ENCODE data around the gene LCAT. TPM values are rescaled to one million over a fixed set of nuclear protein-coding genes. Genes with fewer than 3 reads are reported as not detected.
A peak's percentile ranks its signal among the peaks of the same experiment; 100 is the strongest.

Gene LCAT, protein sequence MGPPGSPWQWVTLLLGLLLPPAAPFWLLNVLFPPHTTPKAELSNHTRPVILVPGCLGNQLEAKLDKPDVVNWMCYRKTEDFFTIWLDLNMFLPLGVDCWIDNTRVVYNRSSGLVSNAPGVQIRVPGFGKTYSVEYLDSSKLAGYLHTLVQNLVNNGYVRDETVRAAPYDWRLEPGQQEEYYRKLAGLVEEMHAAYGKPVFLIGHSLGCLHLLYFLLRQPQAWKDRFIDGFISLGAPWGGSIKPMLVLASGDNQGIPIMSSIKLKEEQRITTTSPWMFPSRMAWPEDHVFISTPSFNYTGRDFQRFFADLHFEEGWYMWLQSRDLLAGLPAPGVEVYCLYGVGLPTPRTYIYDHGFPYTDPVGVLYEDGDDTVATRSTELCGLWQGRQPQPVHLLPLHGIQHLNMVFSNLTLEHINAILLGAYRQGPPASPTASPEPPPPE
- 100 to 1,000 TPM in 1 of 6 donors, 10 to 100 TPM in 5; 21.9 to 117 (median 26.1) TPM for total RNA-seq

DNA sequence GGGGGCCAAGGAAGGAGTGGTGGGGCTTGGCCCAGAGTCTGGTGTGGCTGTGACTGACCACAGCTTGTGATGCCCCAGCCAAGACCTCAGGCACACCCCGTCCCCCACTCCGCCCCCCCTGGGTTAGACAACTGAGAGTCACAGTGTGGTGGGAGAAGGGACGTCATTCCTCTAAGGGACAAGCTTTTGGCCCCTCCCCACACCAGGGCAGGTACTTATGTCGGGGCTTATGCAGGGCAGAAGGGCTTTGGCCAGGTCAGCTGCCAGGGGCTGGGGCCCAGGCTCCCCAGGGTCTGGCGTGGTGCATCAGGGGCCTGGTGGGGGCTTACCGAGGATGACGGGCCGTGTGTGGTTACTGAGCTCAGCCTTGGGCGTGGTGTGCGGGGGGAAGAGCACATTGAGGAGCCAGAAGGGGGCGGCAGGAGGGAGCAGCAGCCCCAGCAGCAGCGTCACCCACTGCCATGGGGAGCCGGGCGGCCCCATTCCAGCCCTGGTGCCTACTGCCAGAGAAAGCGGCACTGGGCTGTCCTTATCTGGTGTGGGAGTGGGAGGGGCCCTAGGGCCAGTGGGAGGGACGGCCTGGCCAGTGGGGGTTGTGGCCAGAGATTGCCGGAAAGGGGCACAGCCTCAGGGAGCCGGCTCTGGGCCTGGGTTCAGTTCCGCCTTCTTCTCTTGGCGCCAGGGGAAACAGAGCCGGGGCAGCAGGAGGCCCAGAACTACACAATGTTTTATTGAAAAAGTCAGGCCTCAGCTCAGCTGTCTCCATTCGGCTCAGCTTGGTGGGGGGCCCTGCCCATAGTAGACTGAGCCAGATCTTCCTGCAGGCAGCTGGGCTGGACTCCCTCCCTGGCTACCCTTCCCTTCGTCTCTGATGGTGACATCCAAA lies at the start of gene LCAT:
TSS of gene LCAT (minus strand) at position 502 of the 886 bp plus-strand sequence. CDS start at position 483, 19 bp downstream.
- 60 to 76% methylated on average over 11 to 18 of the region's 23 CpGs for WGBS, 2 donors

GRCh38 chr16:67993207-67994039 lies 49.5 kb upstream of the LCAT start:
- ATAC-seq (ENCODE audit: low FRiP score in 2 of 2) (peak; percentile 96 to 97), DNase-seq (peak; percentile 85 to 97)
- H3K27ac ChIP-seq: peak overlapping the region; percentile 82 to 91 (median 86)
- no peaks in the 10 kb centered on the region for H3K9me3 ChIP-seq
- TF ChIP-seq, protein P1, sequence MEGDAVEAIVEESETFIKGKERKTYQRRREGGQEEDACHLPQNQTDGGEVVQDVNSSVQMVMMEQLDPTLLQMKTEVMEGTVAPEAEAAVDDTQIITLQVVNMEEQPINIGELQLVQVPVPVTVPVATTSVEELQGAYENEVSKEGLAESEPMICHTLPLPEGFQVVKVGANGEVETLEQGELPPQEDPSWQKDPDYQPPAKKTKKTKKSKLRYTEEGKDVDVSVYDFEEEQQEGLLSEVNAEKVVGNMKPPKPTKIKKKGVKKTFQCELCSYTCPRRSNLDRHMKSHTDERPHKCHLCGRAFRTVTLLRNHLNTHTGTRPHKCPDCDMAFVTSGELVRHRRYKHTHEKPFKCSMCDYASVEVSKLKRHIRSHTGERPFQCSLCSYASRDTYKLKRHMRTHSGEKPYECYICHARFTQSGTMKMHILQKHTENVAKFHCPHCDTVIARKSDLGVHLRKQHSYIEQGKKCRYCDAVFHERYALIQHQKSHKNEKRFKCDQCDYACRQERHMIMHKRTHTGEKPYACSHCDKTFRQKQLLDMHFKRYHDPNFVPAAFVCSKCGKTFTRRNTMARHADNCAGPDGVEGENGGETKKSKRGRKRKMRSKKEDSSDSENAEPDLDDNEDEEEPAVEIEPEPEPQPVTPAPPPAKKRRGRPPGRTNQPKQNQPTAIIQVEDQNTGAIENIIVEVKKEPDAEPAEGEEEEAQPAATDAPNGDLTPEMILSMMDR (IDR thresholded peaks at IDR 0.05): peak; percentile 99 to 100 (median 100)
- TF ChIP-seq EP300 (IDR thresholded peaks at IDR 0.05): no peak
- peak; percentile 43 to 53 for TF ChIP-seq POLR2AphosphoS5 (IDR thresholded peaks at IDR 0.05)
- peak in 2 of 4 donors; percentile 25 to 45 for TF ChIP-seq POLR2A (IDR thresholded peaks at IDR 0.05)
- peaks cover 14 to 30% (median 25%) of the 10 kb centered on the region in 4 donors for H3K4me1 ChIP-seq
- no peaks in the 10 kb centered on the region for H3K36me3 ChIP-seq
- peak overlapping the region in 3 of 4 donors; percentile 30 to 47 (median 36) for H3K4me3 ChIP-seq
- H3K27me3 ChIP-seq: no peaks in the 10 kb centered on the region
- 11 to 39% methylated on average over 7 to 37 of the region's 39 CpGs for WGBS, 2 donors

More for the DNA sequence above, at the start of gene LCAT:
- Histone ChIP-seq H3K27ac (peak within 1 kb of the TSS; percentile 48 to 70 (median 69)), H3K4me1 (peaks cover 0 to 29% (median 7%) of the 10 kb centered on the region in 4 donors), H3K4me3 (no peak within 1 kb of the TSS), H3K27me3 (no peaks in the 10 kb centered on the region), H3K9me3 (no peaks in the 10 kb centered on the region), H3K36me3 (peaks cover 22 to 98% (median 83%) of the 10 kb centered on the region in 4 donors)
- DNase-seq (peak in 1 of 2 donors; percentile 84), ATAC-seq (ENCODE audit: low FRiP score in 2 of 2) (peak; percentile 35 to 68)
- no peak for TF ChIP-seq EP300 (IDR thresholded peaks at IDR 0.05)
- TF ChIP-seq POLR2A (IDR thresholded peaks at IDR 0.05): no peak
- TF ChIP-seq, protein P1 (IDR thresholded peaks at IDR 0.05): no peak
- TF ChIP-seq POLR2AphosphoS5 (IDR thresholded peaks at IDR 0.05): no peak

GRCh38 chr16:67992661-67993206 lies 48.8 kb upstream of the LCAT start:
- peaks cover 14 to 26% (median 20%) of the 10 kb centered on the region in 4 donors for H3K4me1 ChIP-seq
- DNase-seq (no peak), ATAC-seq (ENCODE audit: low FRiP score in 2 of 2) (no peak)
- no peaks in the 10 kb centered on the region for H3K27me3 ChIP-seq
- no peaks in the 10 kb centered on the region for H3K9me3 ChIP-seq
- H3K4me3 ChIP-seq: peak overlapping the region in 3 of 4 donors; percentile 30 to 47 (median 36)
- peak overlapping the region; percentile 82 to 91 (median 86) for H3K27ac ChIP-seq
- TF ChIP-seq, protein P1 (IDR thresholded peaks at IDR 0.05): no peak
- TF ChIP-seq POLR2A (IDR thresholded peaks at IDR 0.05): no peak
- TF ChIP-seq POLR2AphosphoS5 (IDR thresholded peaks at IDR 0.05): no peak
- H3K36me3 ChIP-seq: no peaks in the 10 kb centered on the region
- WGBS, 2 donors: 74% methylated on average over 20 of the region's 20 CpGs; no CpG with 5 or more reads in 1 of the 2 donors

DNA sequence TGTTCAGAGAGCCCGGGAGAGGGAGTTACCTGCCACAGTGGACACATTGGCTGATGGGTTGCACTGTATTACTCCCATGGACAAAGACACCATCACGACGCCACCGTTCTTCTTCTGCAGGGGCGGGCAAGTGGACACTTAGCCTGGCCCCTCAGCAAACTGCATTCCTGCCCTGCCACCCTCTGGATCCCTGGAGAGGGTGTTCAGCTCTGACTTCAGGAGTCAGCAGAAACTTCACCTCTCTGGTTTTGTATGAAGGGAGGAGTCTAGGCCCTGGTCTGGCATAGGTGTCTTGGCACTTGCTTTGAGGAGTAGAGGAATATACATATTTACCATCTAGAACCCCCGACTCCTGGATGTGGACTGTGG lies 46.1 kb upstream of the LCAT start:
- no peaks in the 10 kb centered on the region for H3K36me3 ChIP-seq
- ATAC-seq (ENCODE audit: low FRiP score in 2 of 2) (no peak), DNase-seq (no peak)
- H3K27ac ChIP-seq: no peak overlapping the region
- no peaks in the 10 kb centered on the region for H3K9me3 ChIP-seq
- H3K4me1 ChIP-seq: peaks cover 23 to 36% (median 27%) of the 10 kb centered on the region in 4 donors
- H3K27me3 ChIP-seq: no peaks in the 10 kb centered on the region
- TF ChIP-seq EP300 (IDR thresholded peaks at IDR 0.05): no peak
- TF ChIP-seq, protein P1 (IDR thresholded peaks at IDR 0.05): no peak
- TF ChIP-seq POLR2AphosphoS5 (IDR thresholded peaks at IDR 0.05): no peak
- TF ChIP-seq POLR2A (IDR thresholded peaks at IDR 0.05): no peak
- 81 to 83% methylated on average over 6 of the region's 6 CpGs for WGBS, 2 donors
- no peak overlapping the region for H3K4me3 ChIP-seq
